Coronary artery (tissue), 2 donors: ENCODE data around the gene PCK1.

Source experiments
- DNase-seq: peaks from one replicate; pipeline ENCODE4 v3.0.0-alpha.2; 2017; ENCODE audit warnings: low spot score
- H3K27ac ChIP-seq, 2 donors: fragments of 200-600 bp; sonication (generic); one replicate each; pipeline ENCODE4 v1.5.1; 2016 to 2019
- H3K4me3 ChIP-seq: fragments of 200-600 bp; sonication (generic); 2 replicates; pipeline ENCODE4 v1.5.1; 2016; ENCODE audit warnings: mild to moderate bottlenecking, moderate library complexity
- TF ChIP-seq, protein P1 (sequence below): fragments of 200-600 bp; sonication (generic); IDR thresholded peaks from one replicate; pipeline ENCODE4 v1.5.1; 2019; ENCODE audit warnings: antibody characterized with exemption

PCK1 gene

GRCh38 chr20:57536771-57537724, 23.9 kb upstream of the PCK1 start:
- no peak for DNase-seq
- no peak overlapping the region for H3K27ac ChIP-seq
- TF ChIP-seq, protein P1, sequence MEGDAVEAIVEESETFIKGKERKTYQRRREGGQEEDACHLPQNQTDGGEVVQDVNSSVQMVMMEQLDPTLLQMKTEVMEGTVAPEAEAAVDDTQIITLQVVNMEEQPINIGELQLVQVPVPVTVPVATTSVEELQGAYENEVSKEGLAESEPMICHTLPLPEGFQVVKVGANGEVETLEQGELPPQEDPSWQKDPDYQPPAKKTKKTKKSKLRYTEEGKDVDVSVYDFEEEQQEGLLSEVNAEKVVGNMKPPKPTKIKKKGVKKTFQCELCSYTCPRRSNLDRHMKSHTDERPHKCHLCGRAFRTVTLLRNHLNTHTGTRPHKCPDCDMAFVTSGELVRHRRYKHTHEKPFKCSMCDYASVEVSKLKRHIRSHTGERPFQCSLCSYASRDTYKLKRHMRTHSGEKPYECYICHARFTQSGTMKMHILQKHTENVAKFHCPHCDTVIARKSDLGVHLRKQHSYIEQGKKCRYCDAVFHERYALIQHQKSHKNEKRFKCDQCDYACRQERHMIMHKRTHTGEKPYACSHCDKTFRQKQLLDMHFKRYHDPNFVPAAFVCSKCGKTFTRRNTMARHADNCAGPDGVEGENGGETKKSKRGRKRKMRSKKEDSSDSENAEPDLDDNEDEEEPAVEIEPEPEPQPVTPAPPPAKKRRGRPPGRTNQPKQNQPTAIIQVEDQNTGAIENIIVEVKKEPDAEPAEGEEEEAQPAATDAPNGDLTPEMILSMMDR = no peak
- no peak overlapping the region for H3K4me3 ChIP-seq

- DNase-seq = no peak
- Histone ChIP-seq H3K27ac (no peak overlapping the region), H3K4me3 (no peak overlapping the region)
- TF ChIP-seq, protein P1 = no peak
These were observed 23.1 kb upstream of the PCK1 start for GRCh38 chr20:57537822-57538221.

DNA sequence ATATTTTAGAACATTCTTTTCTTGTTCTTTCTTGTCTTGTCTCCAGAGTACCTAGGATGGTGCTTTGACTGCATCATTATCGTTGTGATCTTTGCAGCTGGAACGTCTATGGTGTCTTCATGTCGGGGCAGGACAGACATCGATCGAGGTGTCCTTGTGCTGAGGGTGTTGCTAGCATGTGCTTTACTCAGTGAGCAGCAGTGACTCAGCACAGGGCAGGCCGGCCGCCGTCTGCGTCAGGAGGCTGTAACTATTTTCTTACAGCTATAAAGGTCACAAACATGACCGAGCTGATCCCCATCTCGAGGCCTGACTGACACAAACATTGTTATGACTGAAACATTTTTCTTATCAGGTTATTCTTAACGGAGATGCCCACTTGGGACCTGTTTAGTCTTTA, 21.0 kb upstream of the PCK1 start:
- H3K27ac ChIP-seq = no peak overlapping the region
- DNase-seq = no peak
- TF ChIP-seq, protein P1 = no peak
- H3K4me3 ChIP-seq = no peak overlapping the region

DNA sequence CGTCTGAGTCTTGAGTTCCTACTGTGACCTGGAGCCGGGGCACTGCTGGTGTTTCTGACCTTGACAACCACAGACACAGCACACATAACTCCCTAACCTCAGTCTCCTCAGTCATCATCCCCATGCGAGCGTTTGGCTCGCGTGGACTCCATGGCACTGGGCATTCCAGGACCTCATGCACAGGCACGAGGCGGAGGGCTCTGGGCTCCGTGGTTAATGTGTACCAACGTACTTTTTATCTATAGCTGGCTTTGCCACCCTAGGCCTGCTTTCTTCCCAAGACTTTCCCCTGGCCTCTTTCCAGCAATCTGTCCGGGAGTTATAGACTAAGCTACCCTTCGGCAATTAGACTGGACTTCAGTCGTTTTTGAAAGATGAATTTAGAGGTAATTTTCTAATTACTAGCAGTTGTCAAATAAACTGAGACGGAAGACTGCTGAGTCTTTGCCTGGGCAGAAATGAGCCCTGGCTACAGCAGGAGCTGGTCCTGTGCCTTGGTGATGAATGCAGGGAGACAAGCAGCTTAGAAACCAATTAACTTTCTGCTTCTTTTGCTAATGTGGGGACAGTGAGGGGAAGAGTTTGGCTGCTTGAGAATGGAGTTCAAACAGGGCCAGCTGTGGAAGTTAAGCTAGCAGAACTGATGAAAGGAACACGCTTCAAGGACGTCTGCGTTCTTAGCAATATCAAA, 19.9 kb upstream of the PCK1 start:
- DNase-seq = no peak
- TF ChIP-seq, protein P1 = no peak
- Histone ChIP-seq H3K4me3 (no peak overlapping the region), H3K27ac (no peak overlapping the region)

DNA sequence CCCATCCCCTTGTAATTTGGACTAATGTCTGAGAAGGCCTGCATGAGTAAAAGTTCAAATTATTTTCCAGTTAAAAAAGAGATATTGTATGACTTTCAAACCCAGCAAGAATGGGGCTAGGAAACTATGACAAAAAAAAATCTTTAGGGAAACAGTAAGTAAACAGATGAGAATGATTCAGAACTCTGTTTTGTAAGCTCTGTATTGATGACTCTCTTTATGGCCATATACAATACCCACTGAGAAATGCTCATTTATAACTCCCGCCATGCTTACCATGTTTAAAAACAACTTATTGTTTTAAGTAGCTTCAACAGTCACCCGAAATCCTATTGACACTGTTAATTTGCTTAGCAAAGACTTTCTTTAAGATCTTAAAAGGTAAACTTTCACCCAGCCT, 17.2 kb upstream of the PCK1 start:
- H3K27ac ChIP-seq = no peak overlapping the region
- DNase-seq = no peak
- TF ChIP-seq, protein P1 = no peak
- H3K4me3 ChIP-seq = no peak overlapping the region

DNA sequence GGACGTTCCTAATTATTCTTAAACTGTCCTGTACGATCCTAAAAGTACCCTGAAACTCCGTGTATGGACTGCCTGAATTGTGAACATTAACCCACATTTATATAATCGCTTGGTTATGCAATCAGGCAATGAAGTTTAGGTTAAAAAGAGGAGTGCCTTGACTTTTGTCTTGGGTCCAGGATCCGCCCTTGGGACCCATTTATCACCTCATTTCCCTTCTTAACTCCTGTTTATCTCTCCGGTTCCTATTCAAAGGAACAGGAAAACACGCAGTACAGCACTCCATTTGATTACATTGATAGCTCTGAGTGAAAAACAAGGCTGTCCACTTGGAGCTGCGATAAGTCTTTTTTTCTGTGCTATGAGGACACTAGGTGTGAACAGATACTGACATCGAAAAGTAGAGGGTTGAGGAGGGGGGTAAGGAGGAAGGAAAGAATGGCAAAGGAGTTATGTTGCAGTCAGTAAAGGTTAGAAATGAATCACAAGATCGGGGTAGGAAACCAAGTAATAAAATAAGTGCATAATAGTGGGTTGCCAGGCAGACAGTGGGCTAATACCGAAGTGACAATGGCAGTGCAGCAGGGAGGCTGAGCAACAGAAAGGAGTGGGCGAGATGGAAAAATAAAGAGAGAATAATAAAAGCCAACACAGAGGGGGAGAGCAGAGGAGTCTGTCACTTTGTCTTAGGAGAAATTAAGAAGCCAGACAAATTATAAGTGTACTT, 15.9 kb upstream of the PCK1 start:
- TF ChIP-seq, protein P1 = no peak
- no peak for DNase-seq
- H3K4me3 ChIP-seq = no peak overlapping the region
- H3K27ac ChIP-seq = no peak overlapping the region
